Panc1 (cell line): ENCODE results near the gene PLEKHN1. TPM values are rescaled to one million over a fixed set of nuclear protein-coding genes. Genes with fewer than 3 reads are reported as not detected.
"Not testable (repeated sequence)": the region's sequence is repeated elsewhere in the genome, so short reads cannot be mapped to it uniquely, and the experiment has no call there.

Source experiments
- ATAC-seq: fragments of 200-7000 bp; cut with Tn5 transposase; 2 replicates; pipeline ENCODE4 v1.9.1; 2020; ENCODE audit warnings: mild to moderate bottlenecking, moderate library complexity
- BruUV-seq: library from RNA; stranded (reverse); fragments of 400-500 nt; replicated peaks from 2 replicates; lab custom pipeline; 2021; lab: Mats Ljungman, UMichigan
- CTCF ChIA-PET: fragments of 300-600 bp; sonication (Branson Sonifier 250); formaldehyde crosslinking; loops from one replicate; lab custom pipeline; 2022; ENCODE audit warnings: antibody characterized with exemption; lab: Charles Lee
- POLR2A ChIA-PET: fragments of 300-600 bp; sonication (Branson Sonifier 250); formaldehyde crosslinking; loops from one replicate; lab custom pipeline; 2022; ENCODE audit warnings: antibody characterized with exemption; lab: Charles Lee
- DNase-seq: peaks from one replicate; pipeline ENCODE4 v3.0.0-alpha.2; 2010; ENCODE audit warnings: low read depth, low spot score
- H3K27ac ChIP-seq: 2 replicates; pipeline ENCODE4 v1.5.1; 2011; ENCODE audit warnings: mild to moderate bottlenecking, low read length, inconsistent platforms
- H3K27me3 ChIP-seq: fragments of 200-500 bp; sonication (Bioruptor generic); 2 replicates; pipeline ENCODE4 v1.6.0; 2014; ENCODE audit warnings: low read length, inconsistent platforms; ENCODE audit not compliant: control insufficient read depth, insufficient read depth
- H3K36me3 ChIP-seq: fragments of 200-500 bp; sonication (Bioruptor generic); 2 replicates; pipeline ENCODE4 v1.5.1; 2014; ENCODE audit warnings: inconsistent platforms, mild to moderate bottlenecking, low read length, moderate library complexity; ENCODE audit not compliant: control insufficient read depth, insufficient read depth
- H3K4me1 ChIP-seq: 2 replicates; pipeline ENCODE4 v1.5.1; 2011; ENCODE audit warnings: inconsistent platforms, mild to moderate bottlenecking, low read length, moderate library complexity; ENCODE audit not compliant: control insufficient read depth, insufficient read depth
- H3K4me3 ChIP-seq, 2 experiments: 2 replicates each; pipeline ENCODE4 v1.5.1; 2011 to 2012; ENCODE audit warnings: low read depth in 2 of 2, low read length in 2 of 2, mild to moderate bottlenecking in 2 of 2, inconsistent platforms in 1 of 2, moderate library complexity in 1 of 2
- H3K9me3 ChIP-seq: fragments of 200-500 bp; sonication (Bioruptor generic); 2 replicates; pipeline ENCODE4 v1.5.1; 2014; ENCODE audit warnings: low read depth, mild to moderate bottlenecking, inconsistent platforms, low read length, moderate library complexity; ENCODE audit not compliant: control insufficient read depth, insufficient read depth
- POLR2AphosphoS5 ChIP-seq: IDR thresholded peaks from 2 replicates; pipeline ENCODE4 v1.6.1; 2012; ENCODE audit warnings: mild to moderate bottlenecking, low read depth, low read length, moderate library complexity
- REST ChIP-seq, 2 experiments: IDR thresholded peaks; 2 replicates each; pipeline ENCODE4 v1.6.1; 2011 to 2012; ENCODE audit warnings: low read depth in 2 of 2, control low read depth in 1 of 2, low read length in 1 of 2, mild to moderate bottlenecking in 1 of 2, moderate library complexity in 1 of 2; ENCODE audit not compliant: insufficient read depth in 1 of 2
- SIN3A ChIP-seq: IDR thresholded peaks from 2 replicates; pipeline ENCODE4 v1.6.1; 2012; ENCODE audit warnings: low read depth, mild to moderate bottlenecking, low read length, moderate library complexity, borderline replicate concordance; ENCODE audit not compliant: insufficient read depth
- TCF7L2 ChIP-seq: IDR thresholded peaks from 2 replicates; pipeline ENCODE4 v1.6.1; 2011; ENCODE audit warnings: mild to moderate bottlenecking, low read depth, low read length, inconsistent platforms
- in situ Hi-C: cut with HindIII; loops from 2 replicates; pipeline ENCODE4 v1.10.0; 2016; ENCODE audit warnings: low sequenced_read_pairs, low pct_unique_long_range_greater_than_20kb
- intact Hi-C: fragments of 100-400 bp; cut with micrococcal nuclease; formaldehyde crosslinking; loops from one replicate; pipeline ENCODE4 v1.10.0; 2022; ENCODE audit not compliant: unreplicated experiment
- total RNA-seq: library from RNA; stranded (reverse); gene quantifications from one replicate; pipeline ENCODE4 v1.2.1, GENCODE V29; 2021; ENCODE audit not compliant: unreplicated experiment
- TF ChIP-seq, protein P1 (sequence below): fragments of 450-650 bp; IDR thresholded peaks from 2 replicates; pipeline ENCODE4 v1.5.1; 2017; ENCODE audit warnings: mild to moderate bottlenecking

Gene PLEKHN1
- total RNA-seq, 1 experiment from 2014 or later, result 9.8 TPM

DNA sequence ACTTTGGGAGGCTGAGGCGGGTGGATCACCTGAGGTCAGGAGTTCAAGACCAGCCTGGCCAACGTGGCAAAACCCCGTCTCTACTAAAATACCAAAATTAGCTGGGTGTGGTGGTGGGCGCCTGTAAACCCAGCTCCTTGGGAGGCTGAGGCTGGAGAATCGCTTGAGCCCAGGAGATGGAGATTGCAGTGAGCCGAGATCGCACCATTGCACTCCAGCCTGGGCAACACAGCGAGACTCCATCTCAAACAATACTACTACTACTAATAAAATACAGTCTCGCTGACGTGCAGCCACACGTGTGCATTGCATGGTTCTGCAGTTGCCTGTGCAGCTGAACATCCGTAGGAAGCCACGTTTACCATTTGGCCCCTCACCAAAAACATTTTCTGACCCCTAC lies 19.5 kb upstream of the PLEKHN1 start:
- H3K27me3 ChIP-seq, H3K36me3 ChIP-seq, POLR2A ChIA-PET, in situ Hi-C loops, H3K9me3 ChIP-seq, BruUV-seq, H3K27ac ChIP-seq, intact Hi-C loops, ATAC-seq, DNase-seq, H3K4me3 ChIP-seq: not testable (repeated sequence)
- peaks cover 33% of the 10 kb centered on the region for H3K4me1 ChIP-seq
- CTCF ChIA-PET, result interaction anchor here (1.2 kb wide), 1 partner anchor 9 kb away, joined by 3 read pairs; no protein-coding TSS in a partner anchor

DNA sequence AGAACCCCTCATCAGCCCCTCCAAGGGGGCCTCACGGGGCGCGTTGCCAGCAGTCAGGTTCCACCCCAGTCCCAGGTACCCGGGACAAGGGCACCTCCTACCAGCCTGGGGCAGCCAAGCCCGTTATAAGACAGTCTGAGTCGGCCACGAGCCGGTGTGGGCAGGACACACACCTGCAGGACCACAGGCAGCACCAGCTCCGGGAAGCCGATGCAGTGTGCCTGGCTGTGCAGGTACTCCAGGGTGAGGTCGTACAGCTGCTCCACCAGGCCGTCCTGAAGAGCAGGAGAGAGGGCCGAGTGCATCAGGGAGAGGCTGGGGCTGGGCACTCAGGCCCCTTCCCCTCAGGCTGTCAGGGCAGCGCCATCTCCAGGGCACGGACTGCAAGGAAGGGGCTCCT lies 18.3 kb upstream of the PLEKHN1 start:
- DNase-seq (no peak), ATAC-seq (no peak)
- intact Hi-C loops, result no loop called here
- Histone ChIP-seq H3K4me3 (no peak overlapping the region), H3K4me1 (peaks cover 29% of the 10 kb centered on the region), H3K27me3 (no peaks in the 10 kb centered on the region), H3K36me3 (peaks cover 2% of the 10 kb centered on the region), H3K9me3 (no peaks in the 10 kb centered on the region), H3K27ac (no peak overlapping the region)
- POLR2A ChIA-PET, result no interaction called here
- in situ Hi-C loops, result no loop called here
- BruUV-seq, result no TSS peak
- TF ChIP-seq TCF7L2 (no peak), SIN3A (no peak), REST (IDR thresholded peaks at IDR 0.05; ENCODE audit: insufficient read depth in 1 of 2, low read depth in 2 of 2, low read length in 1 of 2) (no peak), POLR2AphosphoS5 (no peak)
- TF ChIP-seq, protein P1, sequence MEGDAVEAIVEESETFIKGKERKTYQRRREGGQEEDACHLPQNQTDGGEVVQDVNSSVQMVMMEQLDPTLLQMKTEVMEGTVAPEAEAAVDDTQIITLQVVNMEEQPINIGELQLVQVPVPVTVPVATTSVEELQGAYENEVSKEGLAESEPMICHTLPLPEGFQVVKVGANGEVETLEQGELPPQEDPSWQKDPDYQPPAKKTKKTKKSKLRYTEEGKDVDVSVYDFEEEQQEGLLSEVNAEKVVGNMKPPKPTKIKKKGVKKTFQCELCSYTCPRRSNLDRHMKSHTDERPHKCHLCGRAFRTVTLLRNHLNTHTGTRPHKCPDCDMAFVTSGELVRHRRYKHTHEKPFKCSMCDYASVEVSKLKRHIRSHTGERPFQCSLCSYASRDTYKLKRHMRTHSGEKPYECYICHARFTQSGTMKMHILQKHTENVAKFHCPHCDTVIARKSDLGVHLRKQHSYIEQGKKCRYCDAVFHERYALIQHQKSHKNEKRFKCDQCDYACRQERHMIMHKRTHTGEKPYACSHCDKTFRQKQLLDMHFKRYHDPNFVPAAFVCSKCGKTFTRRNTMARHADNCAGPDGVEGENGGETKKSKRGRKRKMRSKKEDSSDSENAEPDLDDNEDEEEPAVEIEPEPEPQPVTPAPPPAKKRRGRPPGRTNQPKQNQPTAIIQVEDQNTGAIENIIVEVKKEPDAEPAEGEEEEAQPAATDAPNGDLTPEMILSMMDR, result no peak
- CTCF ChIA-PET, result no interaction called here

DNA sequence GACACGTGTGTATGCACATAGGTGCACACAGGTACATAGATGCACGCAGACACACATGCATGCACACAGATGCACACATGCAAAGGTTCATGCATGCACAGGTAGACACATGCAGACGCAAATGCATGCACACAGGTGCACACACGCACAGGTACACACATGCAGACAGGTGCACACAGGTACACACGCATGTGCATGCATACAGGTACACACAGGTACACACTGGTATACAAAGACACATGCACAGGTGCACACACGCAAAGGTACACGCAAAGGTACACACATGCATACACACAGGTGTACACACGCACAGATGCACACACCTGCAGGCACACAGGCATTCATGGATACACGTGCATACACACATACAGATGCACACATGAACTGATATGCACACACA lies 16.0 kb upstream of the PLEKHN1 start:
- no peak for ATAC-seq
- Histone ChIP-seq H3K36me3 (peaks cover 2% of the 10 kb centered on the region), H3K27me3 (no peaks in the 10 kb centered on the region), H3K4me1 (peaks cover 6% of the 10 kb centered on the region), H3K4me3 (no peak overlapping the region), H3K9me3 (no peaks in the 10 kb centered on the region), H3K27ac (no peak overlapping the region)
- TF ChIP-seq REST (IDR thresholded peaks at IDR 0.05; ENCODE audit: insufficient read depth in 1 of 2, low read depth in 2 of 2, low read length in 1 of 2), result no peak
- TF ChIP-seq SIN3A, result no peak
- no peak for TF ChIP-seq POLR2AphosphoS5
- TF ChIP-seq, protein P1, result no peak
- TF ChIP-seq TCF7L2, result no peak
- in situ Hi-C loops, result no loop called here
- BruUV-seq, result no TSS peak
- intact Hi-C loops, result no loop called here
- ChIA-PET POLR2A (no interaction called here), CTCF (no interaction called here)
- no peak for DNase-seq
